NT2/D1 (cell line): ENCODE results near the gene CNDP1.

Experiments used
- SUZ12 ChIP-seq: IDR thresholded peaks from 2 replicates; pipeline ENCODE4 v1.6.1; 2011; ENCODE audit not compliant: insufficient read length, insufficient read depth; ENCODE audit errors: extremely low read depth
- YY1 ChIP-seq: IDR thresholded peaks from 2 replicates; pipeline ENCODE4 v1.6.1; 2011; ENCODE audit not compliant: insufficient read length, insufficient read depth

DNA sequence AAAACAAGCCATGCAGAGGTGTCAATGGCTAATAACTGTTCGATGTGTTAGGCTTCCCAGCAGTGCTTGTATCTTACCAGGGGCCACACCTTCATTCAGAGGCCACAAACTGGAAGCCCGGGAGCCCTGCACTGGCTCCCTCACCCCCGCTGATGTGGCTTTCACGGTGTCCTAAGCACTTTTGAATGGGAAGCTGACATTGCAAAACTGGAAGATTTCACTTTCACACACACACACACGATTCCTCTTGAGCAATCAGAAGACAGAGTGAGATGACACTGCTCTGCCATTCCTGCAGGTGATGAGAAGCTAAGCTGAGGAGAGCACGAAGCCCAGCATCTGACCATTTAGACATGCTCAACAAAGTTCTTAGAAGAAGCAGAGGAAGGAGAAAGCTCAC lies 54.7 kb downstream of the CNDP1 start:
- no peak for TF ChIP-seq SUZ12
- no peak for TF ChIP-seq YY1
